KBM-7 (cell line): ENCODE data around the gene TBX2.

Source experiments
- DNase-seq: peaks from one replicate; pipeline ENCODE4 v3.0.0-alpha.2; 2015
- in situ Hi-C: fragments of 300-500 bp; cut with MboI; formaldehyde crosslinking; loops from 2 replicates; pipeline ENCODE4 v1.14.3; 2020; ENCODE audit warnings: low sequenced_read_pairs, low pct_unique_long_range_greater_than_20kb, mixed read lengths

Gene TBX2

GRCh38 chr17:61368049-61368831 lies 31.4 kb upstream of the TBX2 start:
- no peak for DNase-seq
- in situ Hi-C loops: no loop called here

- in situ Hi-C loops: no loop called here
- no peak for DNase-seq
These were observed 30.7 kb upstream of the TBX2 start for GRCh38 chr17:61368832-61369450.

GRCh38 chr17:61369751-61370150 lies 29.9 kb upstream of the TBX2 start:
- in situ Hi-C loops: no loop called here
- no peak for DNase-seq

GRCh38 chr17:61371179-61371578 lies 28.5 kb upstream of the TBX2 start:
- DNase-seq: no peak
- in situ Hi-C loops: no loop called here

GRCh38 chr17:61371606-61372005 lies 28.0 kb upstream of the TBX2 start:
- no peak for DNase-seq
- in situ Hi-C loops: no loop called here

DNA sequence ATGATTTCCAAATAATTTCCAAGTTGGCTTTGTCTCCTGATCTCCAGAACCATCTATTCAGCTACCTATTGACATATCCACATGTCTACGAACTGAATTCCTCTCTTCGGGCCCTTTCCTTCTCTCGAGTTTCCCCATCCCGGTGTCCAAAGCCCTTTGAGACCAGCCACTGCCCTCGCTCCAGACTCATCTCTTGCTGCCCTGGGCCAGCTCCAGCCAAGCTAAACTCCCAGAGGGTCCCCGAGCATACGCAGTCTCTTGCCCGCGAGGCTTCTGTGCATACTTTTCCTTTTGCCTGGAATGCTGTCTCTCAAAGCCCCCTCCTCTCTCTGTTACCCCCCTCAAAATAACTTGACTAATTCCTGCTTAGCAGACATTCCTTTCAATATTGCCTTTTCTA lies 27.2 kb upstream of the TBX2 start:
- no peak for DNase-seq
- in situ Hi-C loops: no loop called here

GRCh38 chr17:61376931-61377838 lies 22.5 kb upstream of the TBX2 start:
- in situ Hi-C loops: loop anchor here (25.0 kb wide), 2 partner anchors 365 to 665 kb away; no protein-coding TSS in a partner anchor
- DNase-seq: no peak

DNA sequence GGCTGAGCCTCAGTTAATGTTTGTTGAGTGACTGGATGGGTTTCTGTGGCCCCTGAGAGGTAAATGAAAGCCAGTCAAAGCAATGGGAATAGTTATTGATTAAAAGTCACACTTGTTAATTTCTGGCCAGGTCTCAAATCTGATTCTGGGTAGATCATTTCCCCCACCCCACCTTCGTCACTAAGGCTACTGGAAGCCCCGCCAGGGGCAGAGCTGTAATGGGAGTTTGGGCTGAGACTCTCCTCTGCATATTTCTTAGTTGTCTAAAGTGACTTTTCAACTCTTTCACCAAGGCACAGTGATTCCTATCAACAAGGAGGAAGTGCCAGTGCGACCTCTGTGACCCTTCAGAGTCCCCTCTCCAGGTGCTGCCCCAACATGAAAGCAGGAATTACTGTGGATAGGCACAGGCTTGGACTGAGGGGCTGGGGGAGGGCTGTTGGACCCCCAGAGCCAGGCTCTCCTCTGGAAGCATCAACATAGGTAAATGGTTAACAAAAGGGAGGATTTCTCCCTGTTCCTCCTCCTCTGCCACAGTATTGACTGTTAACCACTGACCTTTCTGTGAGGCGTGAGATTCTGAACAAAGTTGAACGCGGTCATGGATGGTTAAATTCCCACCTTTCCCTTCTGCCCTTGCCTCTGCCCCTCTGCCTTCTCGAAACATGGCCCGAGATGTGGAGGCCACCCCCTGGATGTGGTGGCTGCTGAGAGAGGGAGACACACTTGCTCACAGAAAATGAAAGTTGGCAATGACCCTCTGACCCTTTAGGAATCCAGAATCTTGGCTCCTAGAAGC lies 20.8 kb upstream of the TBX2 start:
- DNase-seq: no peak
- in situ Hi-C loops: loop anchor here (25.0 kb wide), 2 partner anchors 367 to 667 kb away; no protein-coding TSS in a partner anchor

- in situ Hi-C loops: loop anchor here (25.0 kb wide), 2 partner anchors 367 to 667 kb away; no protein-coding TSS in a partner anchor
- no peak for DNase-seq
These were observed 20.0 kb upstream of the TBX2 start for GRCh38 chr17:61379457-61380216.

- DNase-seq: no peak
- in situ Hi-C loops: loop anchor here (25.0 kb wide), 2 partner anchors 368 to 668 kb away; no protein-coding TSS in a partner anchor
These were observed 19.3 kb upstream of the TBX2 start for GRCh38 chr17:61380217-61380835.

- no peak for DNase-seq
- in situ Hi-C loops: loop anchor here (25.0 kb wide), 2 partner anchors 369 to 669 kb away; no protein-coding TSS in a partner anchor
These were observed 18.7 kb upstream of the TBX2 start for GRCh38 chr17:61380836-61381525.

DNA sequence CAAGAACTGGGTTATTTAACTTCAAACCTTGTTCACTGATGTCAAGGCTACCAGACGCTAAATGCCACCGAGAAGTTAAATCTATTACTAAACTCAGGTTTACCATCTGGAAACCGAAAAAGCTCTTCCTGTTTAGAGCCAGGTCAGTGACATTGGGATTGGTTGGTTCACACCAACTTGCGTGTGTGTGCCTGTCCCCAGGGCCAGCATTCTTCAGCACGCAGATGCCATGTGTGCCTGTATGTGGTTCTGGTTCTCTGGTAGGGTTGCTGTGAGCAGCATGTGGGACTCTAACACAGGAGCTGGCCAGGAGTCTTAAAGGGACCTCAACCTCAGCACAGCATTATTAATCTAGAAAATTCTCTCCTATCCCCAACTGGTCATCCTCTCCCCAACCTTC lies 18.1 kb upstream of the TBX2 start:
- no peak for DNase-seq
- in situ Hi-C loops: loop anchor here (25.0 kb wide), 2 partner anchors 369 to 669 kb away; no protein-coding TSS in a partner anchor

DNA sequence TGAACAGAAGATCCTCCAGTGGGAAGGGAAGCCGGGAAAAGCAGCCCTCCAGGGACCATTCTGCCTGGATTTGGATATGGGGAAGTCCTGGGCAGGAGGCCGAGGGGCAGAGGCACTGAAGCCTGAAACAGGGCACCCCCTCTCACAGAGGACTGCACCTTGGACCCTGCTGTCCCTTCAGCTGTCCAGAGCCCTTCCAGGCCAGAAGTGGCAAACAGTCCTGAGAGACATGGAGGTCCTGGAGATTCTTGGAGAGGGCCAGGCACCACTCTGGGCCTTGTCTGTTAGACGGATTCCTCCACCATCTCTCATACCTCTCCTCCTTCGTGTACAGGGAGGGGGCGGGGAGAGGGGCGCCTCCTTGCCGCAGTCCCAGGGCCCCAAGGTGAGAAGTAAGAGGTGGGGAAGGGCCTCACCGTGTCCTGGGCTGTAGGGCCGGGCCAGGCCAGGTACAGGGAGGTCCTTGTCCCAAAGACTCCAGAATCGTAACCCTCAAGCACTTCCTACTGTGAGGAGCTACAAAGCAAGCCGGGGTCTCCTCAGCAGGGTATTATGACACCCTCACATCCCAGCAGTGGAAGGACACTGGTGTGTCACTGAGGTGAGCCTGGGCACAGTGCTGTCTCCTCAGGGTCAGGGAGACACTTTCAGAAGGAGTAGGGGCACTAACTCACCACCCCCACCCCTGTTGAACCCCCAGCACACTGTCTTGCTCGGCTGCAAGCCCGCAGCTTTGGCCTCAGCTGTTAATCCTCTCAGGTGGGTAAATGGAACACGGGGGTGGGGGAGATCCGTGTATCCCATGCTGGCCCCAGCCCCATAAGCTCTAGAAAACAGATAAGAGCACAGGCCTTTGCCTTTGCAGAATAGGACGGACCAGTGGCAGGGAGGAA lies 16.6 kb upstream of the TBX2 start:
- in situ Hi-C loops: loop anchor here (25.0 kb wide), 2 partner anchors 371 to 671 kb away; no protein-coding TSS in a partner anchor
- no peak for DNase-seq

GRCh38 chr17:61383689-61384201 lies 15.9 kb upstream of the TBX2 start:
- in situ Hi-C loops: loop anchor here (25.0 kb wide), 2 partner anchors 371 to 671 kb away; no protein-coding TSS in a partner anchor

DNA sequence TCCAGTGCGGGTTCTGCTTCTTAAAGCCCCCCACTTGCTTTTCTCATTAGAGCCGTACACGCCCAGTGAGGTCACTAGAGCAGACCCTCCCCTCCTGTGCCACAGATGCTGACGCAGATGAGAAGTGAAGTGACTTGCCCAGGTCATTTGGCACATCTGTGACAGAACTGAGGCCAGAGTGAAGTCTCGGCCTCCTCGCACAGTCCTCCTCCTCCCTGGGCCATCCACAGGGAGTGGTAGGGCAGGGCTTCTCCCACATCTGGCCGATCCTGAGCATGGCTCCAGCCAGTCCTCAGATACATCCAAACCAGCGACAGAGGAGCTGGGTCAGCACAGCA lies 15.3 kb upstream of the TBX2 start:
- DNase-seq: no peak
- in situ Hi-C loops: loop anchor here (25.0 kb wide), 2 partner anchors 372 to 672 kb away; no protein-coding TSS in a partner anchor

More at GRCh38 chr17:61383689-61384201, 15.9 kb upstream of the TBX2 start:
- DNase-seq: no peak
